Stimulated activated CD4-positive, alpha-beta T cell treated with anti-CD3 and anti-CD28 coated beads, Interleukin-4, amount 100 ng/mL, for 1 hour (primary cell): Measurements from ENCODE around the gene RASA1.

Experiments used
- DNase-seq: peaks from one replicate; pipeline ENCODE4 v3.0.0-alpha.2; 2020

RASA1 gene

DNA sequence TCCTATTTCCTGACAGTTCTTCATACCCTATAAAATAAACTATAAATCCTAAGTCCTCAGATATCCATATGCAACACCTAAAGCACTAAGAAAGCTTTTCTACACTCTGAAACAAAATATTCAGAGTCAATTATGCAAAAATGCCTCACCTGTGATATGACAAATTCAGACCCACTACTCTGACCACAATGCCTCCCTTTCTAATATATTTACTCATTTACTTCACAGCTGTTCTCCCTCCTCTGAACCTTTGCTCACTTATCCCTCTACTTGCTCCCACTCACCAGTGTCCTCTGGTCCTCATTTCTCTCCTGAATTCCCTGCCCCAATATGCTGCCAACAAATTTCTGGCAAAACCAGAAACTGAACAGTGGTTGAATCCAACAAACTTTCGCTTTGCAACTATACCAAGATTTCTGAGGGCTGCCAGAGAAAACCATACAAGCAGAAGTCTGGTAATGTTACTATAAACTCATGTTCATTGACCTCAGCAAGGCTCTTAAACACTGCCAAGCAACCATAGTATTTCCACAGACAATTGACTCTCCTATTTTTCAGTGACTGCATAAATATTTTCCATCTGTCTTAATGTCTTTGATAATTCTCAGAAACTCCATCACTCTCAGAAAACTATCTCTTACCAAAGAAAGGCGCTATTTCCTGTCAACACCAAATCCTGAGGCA is 137.9 kb downstream of the RASA1 start:
- DNase-seq, result no peak

DNA sequence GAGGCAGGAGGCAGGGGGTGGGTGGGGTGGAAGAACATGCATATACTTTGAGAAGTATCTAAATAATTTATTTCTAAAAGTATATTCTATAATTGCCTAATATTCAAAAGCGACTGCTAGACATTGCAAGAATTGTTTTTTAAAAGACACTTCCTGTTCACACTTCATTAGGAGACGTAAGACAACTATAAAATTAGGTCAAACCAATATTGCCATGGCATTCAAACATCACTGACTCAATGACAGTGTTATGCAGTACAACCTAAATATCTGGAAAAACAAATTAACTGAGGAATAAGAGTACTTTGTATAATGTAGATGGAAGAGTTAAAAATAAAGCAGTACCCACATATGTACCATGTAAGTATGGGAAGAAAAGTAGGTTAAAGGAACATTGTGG is 140.5 kb downstream of the RASA1 start:
- no peak for DNase-seq

DNA sequence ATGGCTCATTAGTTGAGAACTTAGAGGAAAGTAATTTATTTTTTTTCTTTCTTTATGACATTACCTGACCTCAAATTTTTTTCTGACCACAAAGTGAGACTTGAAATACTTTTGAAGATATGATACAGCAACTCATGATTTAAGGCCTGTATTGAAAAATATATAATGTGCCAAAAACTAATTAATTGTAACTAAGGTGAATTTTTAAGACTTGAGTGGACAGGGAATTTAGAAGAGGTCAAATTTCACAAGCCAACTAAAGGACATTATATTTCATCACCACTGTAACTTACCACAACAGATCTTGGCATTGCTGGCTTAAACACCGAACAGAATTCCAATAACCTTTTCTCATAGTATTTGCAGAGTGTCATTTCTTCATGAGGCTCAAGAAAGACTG is 143.2 kb downstream of the RASA1 start:
- DNase-seq, result no peak

DNA sequence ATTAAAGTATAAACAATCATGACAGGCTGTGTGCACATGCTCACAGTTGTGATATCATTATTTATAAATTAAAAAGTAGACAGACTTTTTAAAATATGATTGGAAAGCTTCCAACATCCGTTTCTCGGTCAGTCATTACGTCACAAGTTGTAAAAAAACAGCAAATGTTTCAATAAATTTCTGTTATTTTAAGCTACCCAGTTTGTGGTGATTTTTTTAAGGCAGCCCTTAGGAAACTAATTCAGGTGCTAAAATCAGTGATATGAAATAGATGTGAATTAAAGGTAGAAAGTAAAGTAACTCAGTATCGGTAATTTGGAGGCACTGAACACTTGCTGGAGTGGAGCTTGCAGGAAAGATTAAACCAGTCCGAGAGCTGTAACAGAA is 143.9 kb downstream of the RASA1 start:
- no peak for DNase-seq

DNA sequence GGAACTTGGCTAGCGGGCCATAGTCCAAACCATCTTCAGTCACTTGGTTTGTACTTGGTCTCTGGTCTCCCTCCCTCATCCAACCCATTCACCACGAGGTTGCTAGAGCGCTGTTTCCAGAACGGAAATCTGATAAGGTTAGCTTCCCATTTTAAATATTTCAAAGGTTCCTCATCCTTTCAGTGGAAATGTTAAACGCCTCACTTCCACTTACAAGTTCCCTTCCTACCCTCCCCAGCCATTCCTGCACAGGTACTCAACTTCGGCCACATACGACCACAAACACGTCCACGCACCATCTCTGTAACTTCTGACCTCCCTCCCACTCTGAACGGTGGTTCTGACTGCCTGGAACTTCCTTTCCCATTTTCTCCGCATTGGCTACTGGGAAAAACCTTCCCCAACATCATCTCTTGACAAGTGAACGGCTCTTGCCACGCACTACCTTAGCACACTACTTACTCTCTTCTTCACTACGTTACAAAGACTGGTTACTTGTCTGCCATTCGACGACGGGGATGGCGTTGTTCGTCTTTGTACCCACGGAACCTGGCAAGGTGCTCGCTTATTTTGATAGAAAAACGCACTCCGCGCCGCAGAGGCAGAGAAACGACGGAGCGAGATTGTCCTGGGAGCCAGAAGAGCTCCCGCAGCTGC is 144.4 kb downstream of the RASA1 start:
- DNase-seq, result peak; percentile 33

DNA sequence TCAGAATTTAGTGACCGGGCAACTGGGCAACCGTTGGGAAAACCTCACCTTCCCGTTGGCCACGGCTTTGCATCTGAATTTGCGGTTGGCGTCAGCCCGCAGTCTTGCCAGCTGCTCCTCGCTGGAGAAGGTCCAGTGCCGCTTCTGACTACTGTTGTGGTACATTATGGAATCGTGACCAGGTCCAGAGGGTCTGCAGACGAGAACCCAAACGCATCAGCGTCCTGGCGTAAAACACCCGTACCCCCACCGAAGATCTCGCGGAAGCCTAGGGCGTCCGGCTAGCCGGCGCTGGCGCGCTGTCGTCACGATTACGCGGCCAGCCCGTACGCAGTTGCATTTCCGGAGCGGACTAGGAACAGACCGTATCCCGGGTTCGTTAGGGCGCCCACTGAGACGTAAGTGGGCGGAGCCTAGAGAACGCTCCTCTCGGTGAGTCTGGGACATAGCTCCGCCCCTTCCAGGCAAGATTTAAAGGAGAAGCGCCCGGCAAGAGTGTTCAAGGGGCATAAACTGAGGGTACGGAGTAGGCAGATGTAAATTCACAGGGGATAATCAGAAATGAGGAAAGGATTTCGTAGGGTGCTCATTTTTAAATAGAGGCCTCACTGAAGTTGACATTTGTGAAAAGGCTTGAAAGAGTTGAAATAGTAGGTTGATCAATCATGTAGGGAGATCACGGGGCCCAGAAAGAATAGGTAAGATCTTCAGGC is 145.1 kb downstream of the RASA1 start, which contains the start of gene CCNH:
Gene CCNH (minus strand): TSS at position 301 of the 713 bp plus-strand sequence. CDS start 136 bp downstream, at position 165.
- peak; percentile 94 for DNase-seq

DNA sequence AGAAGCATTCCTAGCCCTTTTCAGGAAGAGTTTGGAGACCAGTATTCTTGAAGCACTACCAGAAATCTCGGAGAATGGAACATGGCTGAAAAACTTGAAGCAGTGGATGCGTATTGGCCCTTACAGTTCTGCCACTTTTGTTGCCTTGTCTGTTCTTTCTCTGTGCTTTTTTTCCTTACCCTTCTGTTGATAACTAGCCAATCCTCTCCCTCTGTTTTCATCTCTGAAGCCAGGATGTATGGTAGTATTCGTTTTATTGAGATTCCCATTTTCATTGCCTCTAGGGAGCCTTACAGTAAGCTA is 145.6 kb downstream of the RASA1 start:
- DNase-seq, result no peak

DNA sequence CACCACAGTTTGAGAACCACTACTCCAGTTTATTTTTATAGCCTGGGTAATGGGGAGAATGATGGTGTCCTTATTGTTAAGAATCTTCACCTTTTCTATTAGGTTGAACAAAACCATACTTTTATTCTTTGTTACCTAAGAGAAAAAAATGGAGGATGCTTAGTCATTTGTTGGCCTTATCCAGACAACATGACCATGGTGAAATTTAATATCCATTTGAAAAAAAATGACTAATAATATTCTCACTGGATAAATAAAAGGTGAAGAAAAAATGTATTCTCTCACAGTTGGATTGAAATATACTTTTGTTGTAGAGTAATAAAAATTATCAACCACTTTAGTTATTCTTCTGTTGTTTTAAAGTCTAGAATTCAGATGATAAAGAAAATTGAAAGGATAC is 150.8 kb downstream of the RASA1 start:
- no peak for DNase-seq

DNA sequence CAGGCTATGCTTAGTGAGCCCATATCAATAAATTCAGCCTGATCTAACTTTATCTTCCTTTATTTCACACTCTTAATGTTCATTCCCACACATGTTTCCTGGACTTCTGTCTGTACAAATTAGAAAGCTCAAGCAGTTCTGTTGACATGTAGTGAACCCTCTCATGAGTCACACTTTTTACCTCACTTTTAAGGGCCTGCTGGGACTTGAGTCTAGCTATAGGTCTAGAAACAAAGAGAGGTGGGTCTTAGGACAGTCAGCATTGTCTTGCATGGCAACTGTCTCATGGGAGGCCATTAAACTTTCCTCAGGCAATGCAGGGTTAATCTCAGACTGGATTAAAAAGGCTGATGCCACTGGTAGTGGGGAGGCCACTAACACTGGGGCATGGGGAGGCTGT is 153.6 kb downstream of the RASA1 start:
- DNase-seq, result no peak

DNA sequence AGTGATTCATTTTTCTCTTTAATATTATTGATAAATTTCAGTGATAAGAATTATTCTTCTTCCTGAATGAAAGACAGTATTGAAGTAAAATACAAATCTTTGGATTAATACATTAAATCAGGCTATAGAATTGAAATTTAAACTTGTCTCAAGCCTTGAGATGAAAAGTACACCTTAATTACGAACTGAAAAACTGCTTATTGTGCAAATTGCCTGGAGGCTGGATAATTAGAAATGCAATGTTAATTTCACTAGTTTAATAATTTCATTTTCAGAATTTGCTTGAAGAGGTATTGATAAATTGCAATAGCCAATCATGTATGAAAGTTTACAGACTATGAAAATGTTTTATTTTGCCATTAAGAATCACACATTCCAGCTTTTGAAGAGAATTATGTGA is 156.1 kb downstream of the RASA1 start:
- DNase-seq, result no peak

DNA sequence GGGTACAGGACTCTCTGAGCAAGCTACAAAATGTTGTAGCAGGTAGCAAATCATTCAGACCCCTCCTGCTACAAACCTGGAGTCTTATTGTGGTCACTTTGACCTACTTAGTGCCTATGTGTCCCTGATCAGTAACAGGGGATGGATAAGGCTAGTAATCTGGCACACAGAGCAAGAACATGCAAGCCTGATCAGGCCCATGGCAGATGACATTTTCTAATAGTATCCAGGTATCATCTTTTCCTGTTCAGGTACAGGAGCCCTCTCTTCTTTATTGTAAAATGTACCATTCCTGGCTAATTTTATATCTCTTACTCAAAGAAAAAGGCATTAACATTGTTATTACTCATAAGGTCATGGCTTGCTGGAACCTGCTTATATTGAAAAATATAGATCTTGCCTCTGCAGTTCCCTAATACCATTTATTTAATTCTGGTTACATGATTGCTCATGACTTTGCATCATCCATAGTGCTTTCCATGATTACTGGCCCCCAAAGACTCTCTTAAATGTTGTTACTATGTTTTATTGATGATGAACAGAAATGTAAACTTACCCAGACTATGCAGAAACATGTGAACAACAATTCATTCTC is 163.3 kb downstream of the RASA1 start:
- no peak for DNase-seq

DNA sequence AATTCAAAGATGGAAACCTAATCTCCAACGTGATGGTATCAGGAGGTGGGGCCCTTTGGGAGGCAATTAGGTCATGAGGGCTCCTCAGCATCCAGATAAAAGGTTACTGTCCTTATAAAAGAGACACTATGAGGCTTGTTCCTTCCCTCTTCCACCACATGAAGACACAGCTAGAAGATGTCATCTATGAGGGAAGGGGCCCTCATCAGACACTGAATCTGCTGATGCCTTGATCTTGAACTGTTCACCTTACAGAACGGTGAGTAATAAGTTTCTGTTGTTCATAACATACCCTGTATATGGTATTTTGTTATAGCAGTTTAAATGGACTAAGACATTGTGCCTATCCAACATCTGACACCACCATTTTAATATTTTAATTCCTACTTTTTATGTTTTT is 164.8 kb downstream of the RASA1 start:
- no peak for DNase-seq

DNA sequence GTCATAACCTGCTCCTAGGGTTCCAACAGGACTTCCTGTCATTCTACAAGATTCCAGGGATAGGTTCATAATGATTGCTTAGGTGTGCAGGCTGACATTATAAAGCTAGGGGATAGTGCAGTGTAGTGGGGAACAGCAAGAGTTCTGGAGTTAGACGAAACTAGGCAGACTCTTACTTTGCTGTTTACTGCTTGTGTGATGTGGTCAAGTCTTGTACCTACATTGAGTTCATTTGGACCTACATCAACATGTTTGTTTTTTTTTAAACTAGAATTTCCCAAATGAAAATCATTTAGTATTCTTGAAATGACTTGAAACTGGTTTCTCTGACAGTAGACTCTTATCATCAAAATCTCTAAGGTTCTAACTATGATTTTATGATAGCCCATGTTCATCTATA is 166.3 kb downstream of the RASA1 start:
- no peak for DNase-seq

DNA sequence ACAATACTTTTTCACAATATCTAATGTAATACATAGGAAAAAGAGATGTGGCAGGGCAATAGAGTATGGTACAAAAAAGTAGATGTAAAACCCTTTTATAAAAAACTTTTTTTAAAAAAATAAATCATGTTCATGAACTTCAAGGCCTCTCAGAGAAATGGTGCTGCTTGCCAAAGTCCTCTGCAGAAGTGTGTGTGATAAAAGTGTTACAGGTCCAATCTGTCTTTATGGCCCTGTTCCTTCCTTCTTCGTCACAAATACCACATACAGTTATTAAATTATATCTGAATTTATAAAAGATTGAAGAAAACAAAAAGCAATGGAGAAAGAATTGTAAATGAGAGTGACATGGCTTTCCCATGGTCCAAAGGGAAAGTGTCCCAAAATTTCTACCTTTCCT is 166.8 kb downstream of the RASA1 start:
- no peak for DNase-seq

DNA sequence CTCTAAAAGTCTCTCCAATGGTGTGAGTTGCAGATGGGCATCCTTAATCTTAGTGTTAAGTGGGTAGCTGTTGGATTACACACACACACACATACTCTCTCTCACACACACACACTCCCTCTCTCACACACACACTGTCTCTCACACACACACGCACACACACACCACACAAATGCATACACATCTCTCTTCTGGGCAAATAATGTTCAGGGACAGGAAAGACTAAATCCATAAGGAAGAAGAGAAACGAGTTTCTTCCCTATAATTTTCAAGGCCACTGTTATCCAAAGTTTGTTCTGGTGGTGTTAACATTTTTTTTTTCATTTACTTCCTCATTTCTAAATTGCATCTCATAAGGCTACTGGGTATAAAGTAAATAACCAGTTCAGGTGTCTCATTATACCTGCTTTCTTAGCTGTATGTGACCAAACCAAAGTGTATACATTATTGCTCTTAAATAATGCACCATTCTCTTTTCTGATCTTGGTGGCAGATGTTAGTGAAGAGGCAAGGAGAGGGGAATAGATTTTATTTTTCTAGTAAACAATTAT is 167.5 kb downstream of the RASA1 start:
- DNase-seq, result no peak

DNA sequence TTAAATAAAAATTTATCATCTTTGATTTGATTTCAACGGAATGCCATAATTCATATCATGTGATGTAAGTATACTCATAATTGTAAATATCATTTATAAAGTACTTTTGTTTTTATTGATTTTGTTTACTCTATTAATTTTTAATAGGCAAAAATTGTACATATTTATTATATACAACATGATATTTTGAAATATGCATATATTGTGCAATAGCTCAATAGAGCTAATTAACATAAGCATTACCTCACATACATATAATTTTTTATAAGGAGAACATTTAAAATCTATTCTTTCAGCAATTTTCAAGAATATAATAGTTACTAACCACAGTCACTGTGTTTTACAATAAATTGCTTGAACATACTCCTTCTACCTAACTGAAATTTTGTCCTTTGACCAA is 170.0 kb downstream of the RASA1 start:
- DNase-seq, result no peak

DNA sequence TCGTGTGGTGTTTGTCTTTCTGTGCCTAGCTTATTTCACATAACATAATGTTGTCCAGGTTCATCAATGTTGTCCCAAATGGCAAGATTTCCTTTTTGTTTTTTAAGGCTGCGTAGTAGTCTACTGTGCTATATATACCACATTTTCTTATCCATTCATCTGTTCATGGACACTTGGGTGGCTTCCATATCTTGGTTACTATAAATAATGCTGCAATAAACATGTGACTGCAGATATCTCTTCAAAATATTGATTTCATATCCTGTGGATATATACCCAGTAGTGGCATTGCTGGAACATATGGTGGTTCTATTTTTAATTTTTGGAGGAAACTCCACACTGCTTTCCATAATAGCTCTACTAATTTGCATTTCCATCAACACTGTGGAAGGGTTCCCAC is 170.5 kb downstream of the RASA1 start:
- DNase-seq, result no peak
